22Rv1 (cell line): Measurements from ENCODE around the gene LGALS3BP.

Experiments
- H3K27ac ChIP-seq: fragments of 450-650 bp; 2 replicates; pipeline ENCODE4 v1.5.1; 2017
- CTCF ChIP-seq: fragments of 450-650 bp; IDR thresholded peaks from 2 replicates; pipeline ENCODE4 v1.5.1; 2017; ENCODE audit warnings: mild to moderate bottlenecking
- ZFX ChIP-seq: fragments of 450-650 bp; IDR thresholded peaks from 2 replicates; pipeline ENCODE4 v1.6.1; 2017; ENCODE audit warnings: antibody characterized with exemption, borderline replicate concordance

Gene LGALS3BP

GRCh38 chr17:78924481-78925151 lies 55.1 kb downstream of the LGALS3BP start:
- TF ChIP-seq CTCF (no peak), ZFX (no peak)
- no peak overlapping the region for H3K27ac ChIP-seq

GRCh38 chr17:78923660-78924453 lies 55.9 kb downstream of the LGALS3BP start:
- H3K27ac ChIP-seq: no peak overlapping the region
- TF ChIP-seq CTCF (no peak), ZFX (no peak)

- no peak overlapping the region for H3K27ac ChIP-seq
These were observed 56.8 kb downstream of the LGALS3BP start for GRCh38 chr17:78922816-78923498.

GRCh38 chr17:78921437-78921971 lies 58.2 kb downstream of the LGALS3BP start:
- H3K27ac ChIP-seq: no peak overlapping the region

More at GRCh38 chr17:78922816-78923498, 56.8 kb downstream of the LGALS3BP start:
- TF ChIP-seq ZFX (no peak), CTCF (no peak)

More at GRCh38 chr17:78921437-78921971, 58.2 kb downstream of the LGALS3BP start:
- no peak for TF ChIP-seq CTCF
